ENCODE data around the gene TPK1. TPM values are rescaled to one million over a fixed set of nuclear protein-coding genes. Genes with fewer than 3 reads are reported as not detected.

Gene TPK1
- total and polyA plus RNA-seq, 2 of the 13 experiments (the other 11 are each of a cell fraction or from before 2014, with no cell fraction given): 1.0 to 1.2 TPM

DNA sequence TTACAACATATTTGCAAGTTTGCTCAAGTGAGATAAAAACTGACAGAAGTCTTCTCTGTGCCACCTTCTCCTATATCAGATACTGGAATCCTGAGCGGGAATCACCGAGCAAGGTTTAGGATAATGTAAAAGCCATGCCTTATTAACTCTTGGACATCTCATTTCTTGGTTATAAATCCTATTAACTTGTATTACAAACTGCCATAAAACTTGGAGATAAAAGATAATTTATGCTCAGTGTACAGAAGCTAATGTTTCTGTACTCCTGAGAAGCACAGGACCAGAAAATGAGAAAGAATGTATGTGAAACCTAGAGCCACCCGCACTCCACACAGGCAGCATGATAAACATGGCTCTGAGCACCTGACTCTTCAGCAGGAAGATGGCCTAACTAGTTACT lies 251.1 kb downstream of the TPK1 start:
- no peak for FAIRE-seq
- H3K9ac ChIP-seq (ENCODE audit: insufficient read depth, low read depth, low read length): no peak overlapping the region
- WGBS (ENCODE audit: low lambda C conversion rate): 2% methylated on average over 3 of the region's 3 CpGs
- in situ Hi-C loops (cut with HindIII; ENCODE audit: extremely low pct_ligation_motif_present, low pct_unique_long_range_greater_than_20kb) (no loop called here), intact Hi-C loops (cut with micrococcal nuclease; ENCODE audit: unreplicated experiment) (no loop called here)
- ATAC-seq: no peak
- H4K20me1 ChIP-seq (ENCODE audit: insufficient read depth, low read length): no peaks in the 10 kb centered on the region
- no peaks in the 10 kb centered on the region for H3K9me3 ChIP-seq (ENCODE audit: low read length)
- BruUV-seq (replicated peaks): no TSS peak
- no peak overlapping the region for H3K4me3 ChIP-seq (replicated peaks in 1 of 3; ENCODE audit: insufficient read depth in 1 of 3, low read depth in 2 of 3, low read length in 3 of 3)
- no peaks in the 10 kb centered on the region for H3K4me1 ChIP-seq (ENCODE audit: insufficient read depth, low read length)
- ChIA-PET CTCF (ENCODE audit: low intra/inter-chr PET ratio, low total read pairs) (no interaction called here), POLR2A (no interaction called here)
- H3K27me3 ChIP-seq (ENCODE audit: control insufficient read depth in 1 of 2, insufficient read depth in 2 of 2, low read length in 2 of 2): no peaks in the 10 kb centered on the region
- H3K79me2 ChIP-seq (ENCODE audit: insufficient read depth, low read length): no peaks in the 10 kb centered on the region
- H2AFZ ChIP-seq (ENCODE audit: low read length): no peak overlapping the region
- H3K36me3 ChIP-seq (replicated peaks in 1 of 2; ENCODE audit: control insufficient read depth in 1 of 2, insufficient read depth in 2 of 2, low read length in 2 of 2): no peaks in the 10 kb centered on the region
- no peak overlapping the region for H3K27ac ChIP-seq (ENCODE audit: extremely low read length, insufficient read depth, low read length)
- no peak for TF ChIP-seq TEAD3 (CRISPR knock-in tag; optimal IDR thresholded peaks at IDR 0.05; ENCODE audit: borderline replicate concordance)
- no peak for TF ChIP-seq SMAD3 (CRISPR knock-in tag; IDR thresholded peaks at IDR 0.05)
- no peak for TF ChIP-seq FOXA1 (IDR thresholded peaks at IDR 0.05)
- no peak for TF ChIP-seq FOXA1 (CRISPR knock-in tag; IDR thresholded peaks at IDR 0.05)
- no peak for TF ChIP-seq ZNF343 (CRISPR knock-in tag; IDR thresholded peaks at IDR 0.05)
- no peak for TF ChIP-seq ZKSCAN8 (CRISPR knock-in tag; IDR thresholded peaks at IDR 0.05; ENCODE audit: borderline replicate concordance)
- no peak for DNase-seq (ENCODE audit: low spot score)
- no peak overlapping the region for H3K4me2 ChIP-seq (ENCODE audit: low read depth, low read length)

GRCh38 chr7:144579687-144580086 lies 256.2 kb downstream of the TPK1 start:
- ChIA-PET CTCF (ENCODE audit: low intra/inter-chr PET ratio, low total read pairs) (no interaction called here), POLR2A (no interaction called here)
- no peaks in the 10 kb centered on the region for H3K36me3 ChIP-seq (replicated peaks in 1 of 2; ENCODE audit: control insufficient read depth in 1 of 2, insufficient read depth in 2 of 2, low read length in 2 of 2)
- H3K9me3 ChIP-seq (ENCODE audit: low read length): no peaks in the 10 kb centered on the region
- no peak for ATAC-seq
- no peak for FAIRE-seq
- no peak overlapping the region for H3K9ac ChIP-seq (ENCODE audit: insufficient read depth, low read depth, low read length)
- H4K20me1 ChIP-seq (ENCODE audit: insufficient read depth, low read length): no peaks in the 10 kb centered on the region
- DNase-seq (ENCODE audit: low spot score): no peak
- no TSS peak for BruUV-seq (replicated peaks)
- intact Hi-C loops (cut with micrococcal nuclease; ENCODE audit: unreplicated experiment) (no loop called here), in situ Hi-C loops (cut with HindIII; ENCODE audit: extremely low pct_ligation_motif_present, low pct_unique_long_range_greater_than_20kb) (no loop called here)
- H3K79me2 ChIP-seq (ENCODE audit: insufficient read depth, low read length): no peaks in the 10 kb centered on the region
- H3K4me3 ChIP-seq (replicated peaks in 1 of 3; ENCODE audit: insufficient read depth in 1 of 3, low read depth in 2 of 3, low read length in 3 of 3): no peak overlapping the region
- 0% methylated on average over 1 of the region's 1 CpG for WGBS (ENCODE audit: low lambda C conversion rate)
- H3K27me3 ChIP-seq (ENCODE audit: control insufficient read depth in 1 of 2, insufficient read depth in 2 of 2, low read length in 2 of 2): no peaks in the 10 kb centered on the region
- no peak overlapping the region for H2AFZ ChIP-seq (ENCODE audit: low read length)
- no peaks in the 10 kb centered on the region for H3K4me1 ChIP-seq (ENCODE audit: insufficient read depth, low read length)
- H3K27ac ChIP-seq (ENCODE audit: extremely low read length, insufficient read depth, low read length): no peak overlapping the region
- H3K4me2 ChIP-seq (ENCODE audit: low read depth, low read length): no peak overlapping the region
- TF ChIP-seq, protein P1, sequence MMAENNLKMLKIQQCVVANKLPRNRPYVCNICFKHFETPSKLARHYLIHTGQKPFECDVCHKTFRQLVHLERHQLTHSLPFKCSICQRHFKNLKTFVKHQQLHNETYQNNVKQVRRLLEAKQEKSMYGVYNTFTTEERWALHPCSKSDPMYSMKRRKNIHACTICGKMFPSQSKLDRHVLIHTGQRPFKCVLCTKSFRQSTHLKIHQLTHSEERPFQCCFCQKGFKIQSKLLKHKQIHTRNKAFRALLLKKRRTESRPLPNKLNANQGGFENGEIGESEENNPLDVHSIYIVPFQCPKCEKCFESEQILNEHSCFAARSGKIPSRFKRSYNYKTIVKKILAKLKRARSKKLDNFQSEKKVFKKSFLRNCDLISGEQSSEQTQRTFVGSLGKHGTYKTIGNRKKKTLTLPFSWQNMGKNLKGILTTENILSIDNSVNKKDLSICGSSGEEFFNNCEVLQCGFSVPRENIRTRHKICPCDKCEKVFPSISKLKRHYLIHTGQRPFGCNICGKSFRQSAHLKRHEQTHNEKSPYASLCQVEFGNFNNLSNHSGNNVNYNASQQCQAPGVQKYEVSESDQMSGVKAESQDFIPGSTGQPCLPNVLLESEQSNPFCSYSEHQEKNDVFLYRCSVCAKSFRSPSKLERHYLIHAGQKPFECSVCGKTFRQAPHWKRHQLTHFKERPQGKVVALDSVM (CRISPR knock-in tag; IDR thresholded peaks at IDR 0.05): no peak
- TF ChIP-seq ZNF383 (CRISPR knock-in tag; IDR thresholded peaks at IDR 0.05; ENCODE audit: borderline replicate concordance) (no peak), MLLT10 (CRISPR knock-in tag; IDR thresholded peaks at IDR 0.05) (no peak), NFE2L1 (CRISPR knock-in tag; IDR thresholded peaks at IDR 0.05; ENCODE audit: borderline replicate concordance) (no peak), ZNF839 (CRISPR knock-in tag; IDR thresholded peaks at IDR 0.05; ENCODE audit: borderline replicate concordance) (no peak), SAFB2 (CRISPR knock-in tag; IDR thresholded peaks at IDR 0.05; ENCODE audit: borderline replicate concordance, low read depth) (no peak), ZNF841 (CRISPR knock-in tag; IDR thresholded peaks at IDR 0.05; ENCODE audit: borderline replicate concordance) (no peak)
- TF ChIP-seq, protein P2, sequence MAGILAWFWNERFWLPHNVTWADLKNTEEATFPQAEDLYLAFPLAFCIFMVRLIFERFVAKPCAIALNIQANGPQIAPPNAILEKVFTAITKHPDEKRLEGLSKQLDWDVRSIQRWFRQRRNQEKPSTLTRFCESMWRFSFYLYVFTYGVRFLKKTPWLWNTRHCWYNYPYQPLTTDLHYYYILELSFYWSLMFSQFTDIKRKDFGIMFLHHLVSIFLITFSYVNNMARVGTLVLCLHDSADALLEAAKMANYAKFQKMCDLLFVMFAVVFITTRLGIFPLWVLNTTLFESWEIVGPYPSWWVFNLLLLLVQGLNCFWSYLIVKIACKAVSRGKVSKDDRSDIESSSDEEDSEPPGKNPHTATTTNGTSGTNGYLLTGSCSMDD (CRISPR knock-in tag; IDR thresholded peaks at IDR 0.05): no peak
- TF ChIP-seq, protein P3, sequence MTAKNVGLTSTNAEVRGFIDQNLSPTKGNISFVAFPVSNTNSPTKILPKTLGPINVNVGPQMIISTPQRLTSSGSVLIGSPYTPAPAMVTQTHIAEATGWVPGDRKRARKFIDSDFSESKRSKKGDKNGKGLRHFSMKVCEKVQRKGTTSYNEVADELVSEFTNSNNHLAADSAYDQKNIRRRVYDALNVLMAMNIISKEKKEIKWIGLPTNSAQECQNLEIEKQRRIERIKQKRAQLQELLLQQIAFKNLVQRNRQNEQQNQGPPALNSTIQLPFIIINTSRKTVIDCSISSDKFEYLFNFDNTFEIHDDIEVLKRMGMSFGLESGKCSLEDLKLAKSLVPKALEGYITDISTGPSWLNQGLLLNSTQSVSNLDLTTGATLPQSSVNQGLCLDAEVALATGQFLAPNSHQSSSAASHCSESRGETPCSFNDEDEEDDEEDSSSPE (CRISPR knock-in tag; IDR thresholded peaks at IDR 0.05): no peak
- TF ChIP-seq, protein P4, sequence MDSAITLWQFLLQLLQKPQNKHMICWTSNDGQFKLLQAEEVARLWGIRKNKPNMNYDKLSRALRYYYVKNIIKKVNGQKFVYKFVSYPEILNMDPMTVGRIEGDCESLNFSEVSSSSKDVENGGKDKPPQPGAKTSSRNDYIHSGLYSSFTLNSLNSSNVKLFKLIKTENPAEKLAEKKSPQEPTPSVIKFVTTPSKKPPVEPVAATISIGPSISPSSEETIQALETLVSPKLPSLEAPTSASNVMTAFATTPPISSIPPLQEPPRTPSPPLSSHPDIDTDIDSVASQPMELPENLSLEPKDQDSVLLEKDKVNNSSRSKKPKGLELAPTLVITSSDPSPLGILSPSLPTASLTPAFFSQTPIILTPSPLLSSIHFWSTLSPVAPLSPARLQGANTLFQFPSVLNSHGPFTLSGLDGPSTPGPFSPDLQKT (CRISPR knock-in tag; IDR thresholded peaks at IDR 0.05; ENCODE audit: borderline replicate concordance): no peak

All from HepG2 (cell line).